SKM-1 (cell line): Measurements from ENCODE around the gene TUBGCP2.

ENCODE experiments used
- DNase-seq: peaks from one replicate; lab custom pipeline; 2025; ENCODE audit not compliant: unreplicated experiment; lab: John Stamatoyannopoulos, UW

TUBGCP2 gene

GRCh38 chr10:133308421-133309099 lies at the start of gene TUBGCP2, which contains the start of gene ZNF511:
TUBGCP2 (minus strand) TSS chr10:133308872; CDS start chr10:133302941, 5,931 bp downstream.
ZNF511 (plus strand) TSS chr10:133308914; CDS start chr10:133308944, 30 bp downstream.
- peak; percentile 68 for DNase-seq

- peak; percentile 66 for DNase-seq
Observed at GRCh38 chr10:133357285-133358161, 48.9 kb upstream of the TUBGCP2 start, which contains the start of gene FUOM. FUOM (minus strand) TSS chr10:133358019; CDS start chr10:133358007, 12 bp downstream.

- DNase-seq: no peak
Observed at GRCh38 chr10:133356549-133357284, 48.0 kb upstream of the TUBGCP2 start.

DNA sequence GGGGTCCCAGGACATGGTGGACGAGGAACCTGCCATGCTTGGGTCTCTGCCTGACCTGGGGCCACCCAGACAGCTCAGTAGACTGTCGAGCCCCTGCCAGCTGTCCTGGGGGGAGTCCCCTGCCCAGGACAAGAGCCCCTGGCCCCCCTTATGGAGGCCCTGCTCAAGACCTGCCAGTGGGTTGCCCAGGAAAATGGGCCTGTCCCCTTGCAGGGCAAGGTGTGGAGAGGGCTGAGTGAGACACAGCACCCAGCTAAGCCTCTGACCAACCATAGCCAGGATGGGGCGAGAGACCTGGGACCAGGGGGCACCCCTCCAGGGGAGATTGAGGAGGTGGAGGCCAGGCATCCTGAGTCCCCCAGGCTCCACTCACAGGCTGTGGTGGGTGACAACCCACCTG lies 47.3 kb upstream of the TUBGCP2 start:
- DNase-seq: no peak

DNA sequence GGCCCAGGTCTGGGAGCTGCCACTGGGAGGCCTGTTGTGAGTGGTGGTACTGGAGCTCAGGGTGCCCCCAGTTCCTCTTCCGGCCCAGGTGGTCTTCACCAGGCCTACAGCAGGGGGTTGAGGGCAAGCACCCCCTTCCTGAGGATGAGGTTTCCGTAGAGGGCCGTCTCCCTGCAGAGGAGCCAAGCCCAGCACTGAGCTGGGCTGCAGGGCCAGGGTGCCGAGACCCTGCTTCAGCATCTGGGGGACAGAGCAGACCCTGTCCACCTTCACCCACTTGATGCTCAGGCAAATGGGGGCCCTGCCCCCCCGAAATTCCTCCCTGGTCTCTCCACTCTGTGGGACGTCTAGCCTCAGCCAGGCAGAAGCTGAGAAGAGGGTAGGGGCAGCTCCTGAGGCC lies 46.6 kb upstream of the TUBGCP2 start:
- no peak for DNase-seq

DNA sequence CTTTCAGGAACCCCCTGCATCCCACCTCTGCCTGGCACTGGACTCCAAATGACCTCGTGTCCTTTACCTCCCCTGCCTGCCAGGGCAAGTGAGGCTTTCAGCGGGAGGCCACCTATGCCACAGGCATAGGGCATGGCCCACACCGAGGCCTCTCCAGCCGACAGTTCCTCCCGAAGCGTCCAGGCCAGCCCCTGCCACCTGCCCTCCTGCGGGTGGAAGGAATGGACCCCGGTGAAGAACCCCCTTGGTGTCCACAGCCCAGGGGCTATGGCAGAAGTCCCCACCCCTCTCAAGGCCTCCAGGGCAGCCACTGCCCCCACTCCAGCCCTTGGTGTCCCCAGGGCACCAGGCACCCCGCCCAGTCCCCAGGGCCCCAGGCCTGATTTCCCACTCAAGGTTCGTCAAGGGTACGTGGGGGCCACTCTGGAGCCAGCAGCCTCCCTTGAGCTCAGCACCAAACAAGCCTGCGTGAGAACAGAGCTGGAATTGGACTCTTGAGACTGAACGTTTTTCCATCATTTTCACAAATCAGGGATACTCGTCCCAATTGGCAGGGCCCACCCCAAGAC lies 46.1 kb upstream of the TUBGCP2 start:
- no peak for DNase-seq

DNA sequence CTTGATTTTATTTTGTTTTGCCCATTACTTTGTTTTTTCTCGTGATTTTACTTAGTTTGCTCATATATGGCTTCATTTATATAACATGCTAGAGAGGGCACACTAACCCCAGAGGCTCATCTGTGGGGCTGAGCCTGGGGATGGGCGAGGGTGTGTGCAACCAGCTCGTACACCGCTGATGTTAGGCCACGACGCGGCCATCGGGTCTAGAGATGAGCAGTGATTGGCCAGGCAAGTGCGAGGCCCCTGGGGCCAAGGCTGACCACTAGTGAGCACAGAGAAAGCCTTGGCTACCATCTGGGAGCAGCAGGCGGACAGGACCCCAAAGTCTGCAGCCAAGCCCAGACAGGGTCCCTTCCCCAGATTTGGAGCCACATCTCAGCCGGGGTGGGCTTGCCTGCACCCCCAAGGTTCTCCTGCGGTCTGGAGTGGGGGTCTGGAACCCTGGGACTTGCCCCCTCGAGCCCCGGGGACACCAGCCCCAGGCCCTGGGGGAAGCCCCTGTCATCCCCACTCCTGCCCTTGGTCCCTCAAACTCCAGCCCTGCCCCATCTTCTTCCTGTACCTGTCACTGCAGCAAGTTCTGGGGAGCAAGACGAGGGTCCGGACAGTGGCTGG lies 45.4 kb upstream of the TUBGCP2 start:
- no peak for DNase-seq

DNA sequence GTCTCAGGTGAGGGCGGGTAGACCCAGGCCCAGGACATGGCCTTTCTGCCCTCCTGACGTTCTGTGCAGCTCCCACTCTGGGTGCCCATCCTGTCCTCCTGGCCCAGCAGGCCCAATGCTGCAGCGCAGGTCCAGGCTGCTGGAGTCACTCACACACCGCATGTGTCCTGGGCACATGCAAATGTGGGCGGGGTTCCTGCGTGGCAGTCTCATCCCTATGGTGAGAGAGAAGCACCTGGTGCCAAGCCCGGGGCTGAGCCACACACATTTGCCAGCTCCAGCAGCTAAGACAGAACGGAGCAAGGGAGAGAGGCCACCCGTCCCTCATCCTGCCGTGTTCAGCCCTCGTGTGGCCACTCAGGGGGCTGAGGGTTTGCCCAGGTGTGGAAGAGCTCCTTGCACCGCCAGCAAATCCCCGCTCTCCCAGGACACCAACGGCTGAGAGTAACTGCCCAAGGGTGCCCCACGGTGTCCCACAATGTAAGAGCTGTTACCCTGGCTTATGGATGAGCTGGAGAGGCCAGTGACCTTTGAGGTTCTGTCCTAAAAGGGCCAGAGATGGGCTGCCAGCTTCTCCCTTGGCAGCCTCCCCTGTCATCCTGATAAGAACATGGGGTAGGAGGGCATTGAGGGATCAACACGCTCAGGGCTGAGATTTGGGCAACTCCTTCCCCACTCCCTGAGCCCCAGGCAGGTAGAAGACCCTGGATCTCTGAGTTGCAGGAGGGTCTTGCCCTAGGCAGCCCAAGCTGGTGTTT lies 44.7 kb upstream of the TUBGCP2 start:
- no peak for DNase-seq

GRCh38 chr10:133351408-133352318 lies 43.0 kb upstream of the TUBGCP2 start:
- DNase-seq: no peak

GRCh38 chr10:133350950-133351329 lies 42.3 kb upstream of the TUBGCP2 start:
- no peak for DNase-seq

GRCh38 chr10:133350283-133350949 lies 41.7 kb upstream of the TUBGCP2 start:
- no peak for DNase-seq

GRCh38 chr10:133349577-133350011 lies 40.9 kb upstream of the TUBGCP2 start:
- no peak for DNase-seq

DNA sequence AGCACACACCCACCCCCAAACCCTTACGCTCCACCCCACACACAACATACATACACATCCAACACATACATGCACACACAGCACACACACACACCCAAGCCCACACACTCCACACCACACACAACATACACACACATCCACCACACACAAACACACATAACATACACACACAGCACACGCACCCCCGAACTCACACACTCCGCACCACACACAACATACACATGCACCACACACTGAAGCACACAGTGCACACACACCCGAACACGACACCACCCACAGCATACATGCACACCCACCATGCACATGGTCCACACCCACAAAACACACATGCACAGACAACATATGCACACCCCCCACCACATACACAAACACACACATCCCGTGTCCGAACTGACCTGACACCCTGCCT lies 40.5 kb upstream of the TUBGCP2 start:
- DNase-seq: no peak

- DNase-seq: no peak
Observed at GRCh38 chr10:133347710-133348517, 39.2 kb upstream of the TUBGCP2 start.

DNA sequence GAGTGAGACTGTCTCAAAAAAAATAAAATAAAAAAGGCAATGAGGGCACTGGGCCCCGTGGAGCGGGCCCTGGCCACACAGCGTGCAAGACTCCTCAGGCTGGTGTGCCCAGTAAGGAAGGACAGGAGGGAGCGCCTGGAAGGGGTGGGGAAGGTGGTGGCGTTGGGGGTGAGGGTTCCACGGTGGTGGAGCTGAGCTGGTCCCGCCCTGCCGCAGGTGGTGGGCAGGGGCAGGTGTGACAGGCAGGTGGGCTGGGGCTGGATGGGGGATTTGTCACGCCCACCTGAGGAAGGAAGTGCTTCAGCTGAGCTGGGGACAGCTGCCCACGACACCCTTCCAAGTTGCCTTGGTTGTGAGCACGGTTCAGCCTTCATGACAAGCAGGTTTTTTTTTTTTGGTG lies 37.7 kb upstream of the TUBGCP2 start:
- no peak for DNase-seq

DNA sequence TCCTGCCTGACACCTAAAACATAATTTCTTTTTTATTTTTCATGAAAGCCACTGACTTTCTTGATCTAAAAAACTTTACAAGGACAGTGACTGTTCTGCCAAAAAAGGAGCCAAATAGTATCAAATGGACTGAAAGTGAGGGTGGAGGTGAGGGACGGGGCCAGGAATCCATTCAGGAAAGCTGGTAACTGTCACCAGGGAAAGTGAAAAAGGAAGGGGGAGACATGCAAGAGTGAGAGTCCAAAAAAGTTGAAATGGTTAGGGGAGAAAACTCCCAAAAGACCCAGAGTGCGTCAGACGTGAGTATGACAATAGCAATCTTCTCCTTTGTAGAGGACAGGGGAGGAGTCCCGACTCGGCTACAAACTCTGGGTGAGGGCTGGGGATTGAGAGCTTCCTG lies 35.6 kb upstream of the TUBGCP2 start:
- no peak for DNase-seq

DNA sequence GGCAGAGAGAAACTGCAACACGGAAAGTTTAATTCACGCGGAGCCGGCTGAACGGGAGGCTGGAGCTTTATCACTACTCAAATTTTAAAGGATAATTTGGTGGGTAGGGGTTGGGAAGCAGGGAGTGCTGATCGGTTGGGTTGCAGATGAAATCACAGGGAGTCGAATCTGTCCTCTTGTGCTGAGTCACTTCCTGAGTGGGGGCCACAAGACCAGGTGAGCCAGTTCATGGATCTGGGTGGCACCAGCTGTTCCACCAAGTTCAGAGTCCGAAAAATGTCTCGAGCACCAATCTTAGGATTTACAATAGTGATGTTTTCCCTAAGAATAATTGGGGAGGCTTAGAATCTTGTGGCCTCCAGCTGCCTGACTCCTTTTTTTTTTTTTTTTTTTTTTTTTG lies 34.9 kb upstream of the TUBGCP2 start:
- no peak for DNase-seq
